GM19468 (cell line): ENCODE results near the gene RAB34.
A peak's percentile ranks its signal among the peaks of the same experiment; 100 is the strongest.

Experiments
- ATAC-seq: cut with Tn5 transposase; IDR thresholded peaks from one replicate; pipeline ENCODE4 v1.9.1; 2021; ENCODE audit warnings: mild to moderate bottlenecking, moderate library complexity, moderate number of reproducible peaks; ENCODE audit not compliant: unreplicated experiment; ENCODE audit errors: extremely low read depth

The RAB34 gene, protein sequence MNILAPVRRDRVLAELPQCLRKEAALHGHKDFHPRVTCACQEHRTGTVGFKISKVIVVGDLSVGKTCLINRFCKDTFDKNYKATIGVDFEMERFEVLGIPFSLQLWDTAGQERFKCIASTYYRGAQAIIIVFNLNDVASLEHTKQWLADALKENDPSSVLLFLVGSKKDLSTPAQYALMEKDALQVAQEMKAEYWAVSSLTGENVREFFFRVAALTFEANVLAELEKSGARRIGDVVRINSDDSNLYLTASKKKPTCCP

DNA sequence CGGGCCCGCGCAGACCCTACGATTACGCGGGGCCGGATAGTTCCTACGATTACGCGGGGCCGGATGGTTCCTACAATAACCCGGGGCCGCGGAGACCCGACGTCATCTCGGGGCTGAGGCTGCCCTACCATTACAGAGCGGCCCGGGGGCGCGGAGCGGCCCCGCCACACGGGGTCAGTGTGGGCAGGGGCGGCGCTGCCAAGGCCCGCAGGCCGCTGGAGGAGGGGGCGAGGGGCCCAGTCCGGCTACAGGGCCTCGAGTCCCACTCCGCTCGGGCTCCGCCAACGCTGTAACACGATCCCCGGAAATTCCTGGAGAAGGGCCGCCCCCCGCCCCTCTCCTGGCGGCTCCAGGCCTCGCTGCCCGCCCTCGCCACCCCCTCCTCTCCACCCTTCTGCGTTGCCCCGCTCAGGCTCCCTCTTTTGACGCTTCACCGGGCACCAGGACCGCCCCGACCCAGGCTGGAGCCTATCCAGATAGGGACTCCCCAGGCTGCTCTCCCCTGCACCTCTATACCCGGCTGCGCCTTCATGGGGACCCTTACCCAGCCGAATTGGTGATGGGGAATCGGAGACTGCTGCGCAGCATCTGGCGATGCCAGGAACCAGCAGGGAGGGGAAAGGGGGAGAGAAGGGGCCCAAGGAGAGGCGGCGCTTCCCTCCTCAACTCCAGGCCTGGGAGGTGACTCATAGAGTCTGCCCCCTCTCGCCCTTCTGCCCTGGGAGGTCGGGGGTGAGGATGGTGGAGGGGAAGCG, at the start of gene RAB34:
Gene RAB34, minus strand, starts transcription at position 291 of the 755 bp plus-strand sequence. CDS start 602 bp downstream, outside the sequence.
- ATAC-seq: no peak

DNA sequence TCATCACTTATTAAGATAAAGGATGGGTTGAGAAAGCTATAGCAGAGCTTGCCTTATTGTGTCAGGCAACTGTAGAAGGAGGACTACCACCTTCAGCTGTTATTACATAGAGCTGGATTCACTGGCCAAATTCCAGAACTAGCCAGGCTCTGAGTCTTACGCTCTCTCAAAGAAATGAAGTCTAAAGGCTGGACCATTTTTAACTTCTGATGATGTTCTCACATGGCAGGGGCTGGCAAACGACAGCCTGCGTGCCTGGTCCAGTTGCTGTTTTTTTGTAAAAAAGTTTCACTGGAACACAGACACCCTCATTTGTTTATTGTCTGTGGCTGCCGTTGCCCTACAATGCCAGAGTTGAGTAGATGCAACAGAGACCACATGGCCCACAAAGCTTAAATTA, 47.4 kb upstream of the RAB34 start:
- ATAC-seq: no peak

DNA sequence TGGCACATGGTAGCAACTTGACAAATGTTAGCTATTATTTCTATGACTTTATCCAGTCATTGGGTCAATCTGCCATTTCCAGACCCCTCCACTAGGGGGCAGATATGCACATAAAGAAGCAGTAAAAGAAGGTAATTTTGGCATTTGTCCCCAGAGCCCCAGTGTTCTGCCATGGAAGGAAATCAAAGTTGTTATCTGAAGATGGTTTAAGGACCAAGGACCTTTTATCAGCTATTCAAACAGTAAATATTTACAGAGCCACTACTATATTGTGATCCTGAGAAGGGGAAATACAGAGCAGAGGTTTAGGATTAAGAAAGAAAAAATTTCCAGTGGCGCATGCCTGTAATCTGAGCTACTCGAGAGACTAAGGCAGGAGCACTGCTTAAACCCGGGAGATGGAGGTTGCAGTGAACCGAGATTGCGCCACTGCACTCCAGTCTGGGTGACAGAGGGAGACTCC, 46.2 kb upstream of the RAB34 start:
- no peak for ATAC-seq

DNA sequence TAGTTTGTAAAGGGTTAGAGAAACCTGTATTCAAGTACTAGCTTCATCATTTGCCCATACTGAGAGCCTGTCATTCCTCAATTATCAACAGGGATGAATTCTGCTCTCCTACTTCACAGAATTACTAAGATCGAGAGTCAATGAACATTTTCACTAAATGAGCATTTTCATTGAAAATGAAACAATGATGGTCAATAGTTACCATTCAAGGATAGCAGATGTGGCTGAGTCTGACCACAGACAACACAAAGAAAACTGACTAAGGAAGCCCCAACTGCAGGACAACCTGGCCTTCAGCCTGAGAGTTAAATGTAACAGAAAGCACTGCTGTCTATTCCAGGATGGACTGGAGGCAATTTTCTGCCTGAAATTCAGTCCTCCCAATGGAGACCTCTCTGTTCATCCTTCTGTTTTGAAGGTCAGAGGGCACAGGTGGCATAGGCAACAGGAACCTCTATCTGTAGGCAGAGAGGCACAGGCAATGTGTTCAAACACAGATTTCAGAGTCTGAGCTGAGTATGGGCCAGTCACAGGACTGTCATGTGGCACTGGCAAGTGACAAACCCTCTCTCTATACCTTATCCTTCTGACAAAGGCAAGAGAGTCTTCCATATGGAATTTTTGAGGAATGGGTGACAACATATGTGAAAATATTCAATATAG, 45.6 kb upstream of the RAB34 start:
- no peak for ATAC-seq

DNA sequence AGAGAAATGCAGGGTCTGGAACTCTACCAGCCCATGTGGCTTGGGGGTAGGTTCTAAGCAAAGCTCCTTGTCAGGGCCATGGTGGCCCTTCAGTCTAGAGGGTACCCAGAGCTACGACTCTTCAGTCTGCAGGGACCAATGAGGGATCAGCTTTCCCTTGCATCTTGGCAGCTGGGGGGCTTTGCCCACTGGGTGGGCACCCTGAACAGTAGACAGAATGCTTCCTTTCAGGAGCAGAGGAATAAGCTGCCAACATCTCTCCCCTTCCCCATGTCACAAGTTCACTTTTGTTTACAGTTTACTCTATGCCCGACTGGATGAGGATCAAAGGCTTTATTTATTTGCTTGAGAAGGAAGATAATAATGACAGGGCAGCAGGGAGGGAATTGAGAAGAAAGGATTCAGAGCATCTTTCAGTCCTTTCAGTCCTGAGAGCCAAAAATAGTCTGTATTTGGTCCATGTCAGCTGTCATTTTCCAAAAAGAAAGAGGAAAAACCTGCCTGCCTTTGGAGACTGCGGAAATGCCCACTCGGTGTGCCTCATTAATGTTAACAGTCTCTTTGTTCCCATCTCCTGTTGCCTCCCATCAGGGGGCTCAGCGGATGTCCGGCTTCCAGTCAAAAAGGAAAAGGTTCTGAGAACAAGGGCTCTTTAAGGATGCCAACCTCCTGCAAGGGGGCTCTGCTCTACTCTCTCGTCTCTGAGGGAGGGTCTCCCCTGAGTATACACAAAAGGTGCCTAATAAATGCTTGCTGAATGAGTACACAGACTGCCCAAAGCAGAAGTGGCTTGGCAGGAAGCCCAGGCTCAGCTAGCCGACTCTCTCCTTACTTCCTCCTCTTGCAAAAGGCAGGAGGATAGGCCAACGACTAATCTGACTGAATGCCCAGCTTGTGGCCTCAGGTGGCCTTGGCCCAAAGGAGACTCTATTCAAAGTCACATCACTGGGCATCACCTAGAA, 43.2 kb upstream of the RAB34 start:
- ATAC-seq: no peak

DNA sequence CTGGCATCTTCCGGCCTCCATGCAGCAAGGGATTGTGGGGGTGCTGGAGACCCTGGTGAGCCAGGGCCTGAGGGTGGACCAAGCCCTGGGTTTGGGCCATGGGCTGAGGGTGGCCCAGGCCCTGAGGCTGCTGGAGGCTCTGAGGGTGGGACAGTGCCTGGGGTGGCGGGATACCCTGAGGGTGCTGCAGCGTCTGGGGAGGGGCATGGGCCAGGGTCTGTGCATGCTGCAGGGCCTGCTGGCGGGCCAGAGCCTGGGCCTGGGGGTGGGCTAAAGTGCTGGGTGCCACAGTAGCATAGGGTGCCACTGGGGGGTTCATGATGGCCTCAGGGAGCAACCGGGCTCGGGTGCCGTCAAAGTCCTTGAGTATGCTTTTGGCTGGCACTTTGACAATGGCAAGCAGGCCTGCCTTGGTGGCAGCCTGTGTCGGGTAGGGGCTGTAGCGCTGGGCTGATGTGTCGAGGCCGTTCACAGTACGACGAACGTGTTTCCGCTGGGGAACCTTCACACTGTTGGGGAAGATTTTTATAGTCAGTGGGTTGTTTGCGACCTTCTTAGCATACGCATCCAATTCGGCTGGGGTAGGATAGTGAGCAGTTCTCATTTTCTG, 41.7 kb upstream of the RAB34 start:
- no peak for ATAC-seq

DNA sequence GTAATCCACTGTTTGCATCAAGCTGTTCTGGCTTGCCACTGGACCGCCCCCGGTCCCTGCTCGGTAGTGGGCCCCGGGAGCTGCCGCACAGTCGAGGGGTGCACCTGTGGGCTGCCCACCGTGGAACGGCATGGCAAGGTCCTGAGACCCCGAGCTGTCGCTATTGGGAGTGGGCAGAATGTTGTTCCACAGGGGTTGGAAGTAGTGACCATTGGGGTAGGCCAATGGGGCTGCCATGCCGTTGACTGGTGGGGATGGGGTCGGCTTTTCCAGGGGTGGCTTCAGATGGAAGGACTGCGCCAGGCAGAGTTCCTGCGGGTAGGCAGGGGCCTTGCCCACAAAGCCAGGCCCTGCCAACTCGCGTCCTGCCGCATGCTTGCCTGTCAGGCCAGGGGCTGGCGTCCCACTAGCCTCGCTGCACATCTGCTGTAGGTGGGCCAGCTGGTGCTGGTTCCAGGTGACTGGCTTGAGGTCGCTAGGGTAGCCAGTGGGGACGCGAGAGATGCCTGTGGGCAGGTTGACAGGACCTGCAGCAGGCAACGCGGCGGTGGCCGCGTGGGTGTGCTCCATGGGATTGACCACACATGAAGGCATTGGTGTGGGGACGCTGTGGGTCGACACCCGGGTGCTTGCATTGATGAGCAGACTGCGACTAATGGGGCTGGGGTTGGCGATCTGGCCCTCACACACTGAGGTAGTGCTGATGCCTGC, 40.9 kb upstream of the RAB34 start:
- ATAC-seq: no peak

DNA sequence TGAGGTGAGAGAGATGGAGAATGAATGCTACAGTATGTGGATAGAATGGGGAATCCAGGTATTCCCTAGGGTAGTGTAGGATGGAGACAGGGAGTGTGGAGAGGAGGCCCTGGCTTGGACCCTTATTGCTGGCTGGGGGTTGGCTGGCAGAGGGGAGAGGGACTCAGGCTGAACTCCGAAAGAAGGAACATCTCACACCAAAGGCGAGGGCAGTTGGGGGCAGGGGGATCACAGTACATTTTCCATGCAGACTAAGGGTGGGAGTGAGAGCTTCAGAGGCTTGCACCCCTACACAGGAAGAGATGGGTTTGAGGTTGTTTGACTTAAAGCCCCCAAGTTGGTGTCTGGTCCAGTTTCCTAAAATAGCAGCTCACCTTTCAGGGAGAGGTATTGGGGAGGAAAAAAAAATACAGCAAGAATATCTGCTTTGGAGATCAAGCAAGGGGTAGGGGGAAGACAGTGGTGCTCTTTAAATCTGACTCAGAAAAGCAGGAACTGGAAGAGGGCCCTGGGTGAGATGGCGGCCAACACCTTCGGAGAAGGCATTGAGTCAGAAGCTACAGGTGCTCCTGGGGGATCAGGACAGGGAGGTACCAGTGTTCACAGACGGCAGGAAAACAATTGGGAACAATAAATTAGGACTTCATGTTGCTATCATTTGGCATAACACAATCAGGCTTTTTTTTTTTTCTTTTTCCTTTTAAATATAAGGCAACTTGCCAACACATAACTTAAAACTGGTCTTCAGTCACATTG, 38.6 kb upstream of the RAB34 start:
- no peak for ATAC-seq

DNA sequence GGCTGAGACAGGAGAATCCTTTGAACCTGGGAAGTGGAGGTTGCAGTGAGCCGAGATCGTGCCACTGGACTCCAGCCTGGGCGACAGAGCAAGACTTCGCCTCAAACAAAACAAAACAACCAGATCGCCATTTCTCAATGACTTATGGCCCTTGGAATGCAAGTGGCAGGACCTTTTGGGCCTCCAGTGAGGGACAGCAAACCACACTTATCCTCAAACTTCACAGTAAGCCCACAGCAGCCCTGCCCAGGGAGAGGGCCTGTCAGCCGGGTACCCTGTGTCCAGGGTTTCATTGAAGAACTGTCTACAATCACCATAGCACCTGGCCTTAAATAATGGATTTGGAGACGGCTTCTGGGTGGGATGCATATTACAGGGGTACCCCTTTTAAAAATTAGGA, 37.8 kb upstream of the RAB34 start:
- no peak for ATAC-seq

DNA sequence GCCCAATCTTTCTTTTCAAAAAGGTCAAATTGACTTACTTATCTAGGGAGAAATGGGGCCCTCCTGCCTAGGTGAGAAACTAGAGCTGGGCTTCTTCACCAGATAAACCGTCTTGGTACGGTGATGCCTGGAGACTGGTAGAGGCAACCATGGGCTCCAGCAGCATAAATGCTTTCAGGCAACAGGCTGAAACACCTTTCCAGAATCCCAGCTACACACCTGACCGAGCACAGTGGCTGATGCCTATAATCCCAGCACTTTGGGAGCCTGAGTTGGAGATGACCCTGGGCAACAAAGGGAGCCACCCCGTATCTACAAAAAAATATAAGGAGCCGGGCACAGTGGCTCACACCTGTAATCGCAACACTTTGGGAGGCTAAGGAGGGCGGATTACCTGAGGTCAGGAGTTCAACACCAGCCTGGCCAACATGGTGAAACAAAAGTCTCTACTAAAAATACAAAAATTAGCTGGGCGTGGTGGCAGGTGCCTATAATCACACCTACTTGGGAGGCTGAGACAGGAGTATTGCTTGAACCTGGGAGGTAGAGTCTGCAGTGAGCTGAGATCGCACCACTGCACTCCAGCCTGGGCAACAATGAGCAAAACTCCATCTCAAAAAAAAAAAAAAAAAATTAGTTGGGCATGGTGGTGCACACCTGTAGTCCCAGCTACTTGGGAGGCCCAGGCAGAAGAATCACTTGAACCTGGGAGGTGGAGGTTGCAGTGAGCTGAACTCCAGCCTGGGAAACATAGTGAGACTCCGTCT, 34.1 kb upstream of the RAB34 start:
- no peak for ATAC-seq

DNA sequence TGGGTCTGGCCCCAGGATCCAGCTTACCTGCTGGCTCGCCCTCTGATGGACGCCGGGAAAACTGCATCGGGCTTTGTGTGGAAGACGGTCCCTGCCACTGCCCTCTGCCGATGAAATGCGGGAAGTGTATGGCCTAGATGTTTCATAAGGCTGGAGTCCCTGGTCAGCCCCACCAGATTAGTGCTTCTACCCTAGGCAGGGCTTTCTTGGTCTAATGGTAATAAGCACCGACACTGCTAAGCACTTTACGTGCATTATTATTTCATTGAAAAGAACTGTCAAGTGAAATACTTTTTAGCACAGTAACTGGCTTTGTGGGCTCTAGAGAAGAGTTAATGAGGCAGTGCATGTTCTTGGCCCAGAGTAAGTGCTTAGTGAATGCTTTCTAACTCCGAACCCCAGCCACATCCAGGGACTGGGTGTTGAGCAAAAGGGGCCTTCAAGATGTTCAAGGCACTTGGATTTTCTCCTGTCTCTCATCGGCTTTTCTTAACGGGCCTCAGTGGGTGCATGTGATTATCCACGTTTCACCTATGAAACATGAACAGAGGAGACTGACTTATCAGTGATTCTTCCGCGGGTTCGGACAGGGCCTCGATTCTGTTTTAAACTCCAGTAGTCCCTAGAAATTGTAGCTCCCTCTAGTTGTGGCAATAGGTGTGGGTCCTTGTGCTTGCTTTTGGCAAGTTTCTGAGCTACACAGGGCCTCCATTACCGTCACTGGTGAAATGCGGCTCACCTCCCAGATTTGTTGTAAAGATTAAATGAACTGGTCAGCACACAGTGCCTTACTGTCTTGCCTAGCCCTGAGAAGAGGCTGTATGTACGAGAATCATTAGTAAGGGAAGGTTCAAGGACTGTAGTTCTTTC, 32.7 kb upstream of the RAB34 start:
- peak; percentile 71 for ATAC-seq

DNA sequence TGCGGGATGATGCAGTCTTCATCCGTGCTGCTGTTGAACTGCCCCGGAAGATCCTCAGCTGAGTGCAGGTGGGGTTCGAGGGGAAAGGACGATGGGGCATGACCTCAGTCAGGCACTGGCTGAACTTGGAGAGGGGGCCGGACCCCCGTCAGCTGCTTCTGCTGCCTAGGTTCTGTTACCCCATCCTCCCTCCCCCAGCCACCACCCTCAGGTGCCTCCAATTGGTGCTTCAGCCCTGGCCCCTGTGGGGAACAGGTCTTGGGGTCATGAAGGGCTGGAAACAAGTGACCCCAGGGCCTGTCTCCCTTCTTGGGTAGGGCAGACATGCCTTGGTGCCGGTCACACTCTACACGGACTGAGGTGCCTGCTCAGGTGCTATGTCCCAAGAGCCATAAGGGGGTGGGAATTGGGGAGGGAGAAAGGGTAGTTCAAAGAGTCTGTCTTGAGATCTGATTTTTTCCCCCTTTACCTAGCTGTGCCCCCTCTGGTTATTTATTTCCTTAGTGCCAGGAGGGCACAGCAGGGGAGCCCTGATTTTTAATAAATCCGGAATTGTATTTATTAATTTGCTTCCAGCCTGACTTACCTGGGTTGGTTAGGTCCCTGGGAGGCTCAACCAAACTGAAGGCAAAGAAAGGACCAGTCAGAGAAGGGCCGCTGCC, 32.0 kb upstream of the RAB34 start:
- no peak for ATAC-seq

DNA sequence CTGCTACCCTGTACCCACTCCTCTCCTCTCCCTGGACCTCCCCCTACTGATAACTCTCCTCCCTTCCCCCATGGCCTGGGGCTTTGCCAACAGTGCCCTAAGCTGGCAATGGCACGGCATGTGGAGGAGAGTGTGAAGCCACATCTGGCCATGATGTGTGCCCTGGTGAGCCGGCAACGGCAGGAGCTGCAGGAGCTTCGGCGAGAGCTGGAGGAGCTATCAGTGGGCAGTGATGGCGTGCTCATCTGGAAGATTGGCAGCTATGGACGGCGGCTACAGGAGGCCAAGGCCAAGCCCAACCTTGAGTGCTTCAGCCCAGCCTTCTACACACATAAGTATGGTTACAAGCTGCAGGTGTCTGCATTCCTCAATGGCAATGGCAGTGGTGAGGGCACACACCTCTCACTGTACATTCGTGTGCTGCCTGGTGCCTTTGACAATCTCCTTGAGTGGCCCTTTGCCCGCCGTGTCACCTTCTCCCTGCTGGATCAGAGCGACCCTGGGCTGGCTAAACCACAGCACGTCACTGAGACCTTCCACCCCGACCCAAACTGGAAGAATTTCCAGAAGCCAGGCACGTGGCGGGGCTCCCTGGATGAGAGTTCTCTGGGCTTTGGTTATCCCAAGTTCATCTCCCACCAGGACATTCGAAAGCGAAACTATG, 31.3 kb upstream of the RAB34 start:
- no peak for ATAC-seq

DNA sequence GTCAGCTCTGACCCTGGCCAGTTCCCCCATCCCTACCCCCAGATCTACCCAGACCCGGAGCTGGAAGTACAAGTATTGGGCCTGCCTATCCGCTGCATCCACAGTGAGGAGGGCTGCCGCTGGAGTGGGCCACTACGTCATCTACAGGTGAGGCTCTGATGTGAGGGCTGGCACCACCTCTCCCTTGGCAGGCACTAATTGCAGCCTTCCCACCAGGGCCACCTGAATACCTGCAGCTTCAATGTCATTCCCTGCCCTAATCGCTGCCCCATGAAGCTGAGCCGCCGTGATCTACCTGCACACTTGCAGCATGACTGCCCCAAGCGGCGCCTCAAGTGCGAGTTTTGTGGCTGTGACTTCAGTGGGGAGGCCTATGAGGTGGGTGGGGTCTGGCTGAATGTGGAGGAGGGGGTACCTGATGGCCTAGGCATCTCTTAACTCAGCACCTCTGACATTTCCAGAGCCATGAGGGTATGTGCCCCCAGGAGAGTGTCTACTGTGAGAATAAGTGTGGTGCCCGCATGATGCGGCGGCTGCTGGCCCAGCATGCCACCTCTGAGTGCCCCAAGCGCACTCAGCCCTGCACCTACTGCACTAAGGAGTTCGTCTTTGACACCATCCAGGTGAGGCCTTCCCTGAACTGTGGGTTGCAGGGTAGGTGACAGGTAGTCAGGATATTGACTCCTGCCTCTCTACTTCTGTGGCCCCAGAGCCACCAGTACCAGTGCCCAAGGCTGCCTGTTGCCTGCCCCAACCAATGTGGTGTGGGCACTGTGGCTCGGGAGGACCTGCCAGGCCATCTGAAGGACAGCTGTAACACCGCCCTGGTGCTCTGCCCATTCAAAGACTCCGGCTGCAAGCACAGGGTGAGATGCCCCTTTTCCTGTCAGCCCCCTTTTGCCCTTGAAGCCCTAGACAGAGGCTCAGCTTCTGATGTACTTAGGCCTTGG, 30.4 kb upstream of the RAB34 start:
- no peak for ATAC-seq
